Measurements from ENCODE around the gene PPCDC. TPM values are rescaled to one million over a fixed set of nuclear protein-coding genes. Genes with fewer than 3 reads are reported as not detected.

Gene PPCDC
- total RNA-seq, 1 donor from 2014 or later, result 5.2 TPM

GRCh38 chr15:75036212-75036616 is 12.8 kb downstream of the PPCDC start:
- DNase-seq (ENCODE audit: missing footprints), result no peak
- intact Hi-C loops (cut with DNase I), result no loop called here
- ATAC-seq, result no peak

DNA sequence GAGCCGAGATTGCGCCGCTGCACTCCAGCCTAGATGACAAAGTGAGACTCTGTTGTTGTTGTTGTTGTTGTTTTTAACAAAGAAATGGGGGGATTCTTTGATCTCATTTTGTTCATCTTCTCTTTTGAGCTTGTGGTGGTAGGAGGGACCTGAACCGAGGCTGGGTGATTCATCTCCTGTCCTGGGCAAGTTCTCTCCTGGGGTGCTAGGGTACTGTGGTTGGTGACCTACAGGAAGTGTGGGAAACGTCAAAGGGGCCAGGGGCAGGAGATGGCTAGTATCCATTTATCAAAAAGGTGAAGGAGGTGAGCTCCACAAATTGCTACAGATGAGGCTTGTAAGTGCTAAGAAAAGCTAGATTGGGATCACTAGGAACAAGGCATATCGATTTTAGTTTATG is 14.3 kb downstream of the PPCDC start:
- DNase-seq (ENCODE audit: missing footprints), result no peak
- no peak for ATAC-seq
- intact Hi-C loops (cut with DNase I), result no loop called here

DNA sequence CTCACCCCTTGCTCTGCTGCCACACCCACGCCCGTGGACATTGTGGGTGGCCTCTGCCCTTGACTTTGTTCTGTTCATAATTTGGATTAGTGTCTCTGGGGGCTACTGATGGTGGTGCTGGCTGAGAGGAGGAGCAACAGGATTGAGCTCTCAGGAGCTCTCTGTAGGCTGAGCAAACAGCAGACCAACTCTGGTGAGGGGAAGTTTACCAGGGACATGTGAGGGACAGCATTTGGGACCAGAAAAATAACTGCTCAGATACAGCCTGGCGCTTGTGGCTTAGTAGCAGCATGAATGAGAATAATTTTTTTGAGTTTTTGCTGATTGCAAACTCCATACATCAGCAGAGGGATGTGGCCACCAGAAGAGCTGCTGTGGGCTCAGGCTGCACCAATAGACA is 14.8 kb downstream of the PPCDC start:
- DNase-seq (ENCODE audit: missing footprints), result no peak
- ATAC-seq, result no peak
- intact Hi-C loops (cut with DNase I), result no loop called here

GRCh38 chr15:75042730-75043508 is 19.5 kb downstream of the PPCDC start:
- peak; percentile 63 for ATAC-seq
- intact Hi-C loops (cut with DNase I), result loop anchor here (1.0 kb wide), 2 partner anchors 47 to 161 kb away; no protein-coding TSS in a partner anchor
- peak; percentile 96 for DNase-seq (ENCODE audit: missing footprints)

- peak; percentile 99 for DNase-seq (ENCODE audit: missing footprints)
- intact Hi-C loops (cut with DNase I), result loop anchor here (1.0 kb wide), 2 partner anchors 47 to 161 kb away; no protein-coding TSS in a partner anchor
- ATAC-seq, result peak; percentile 94
Observed at GRCh38 chr15:75043509-75044257, 20.3 kb downstream of the PPCDC start.

DNA sequence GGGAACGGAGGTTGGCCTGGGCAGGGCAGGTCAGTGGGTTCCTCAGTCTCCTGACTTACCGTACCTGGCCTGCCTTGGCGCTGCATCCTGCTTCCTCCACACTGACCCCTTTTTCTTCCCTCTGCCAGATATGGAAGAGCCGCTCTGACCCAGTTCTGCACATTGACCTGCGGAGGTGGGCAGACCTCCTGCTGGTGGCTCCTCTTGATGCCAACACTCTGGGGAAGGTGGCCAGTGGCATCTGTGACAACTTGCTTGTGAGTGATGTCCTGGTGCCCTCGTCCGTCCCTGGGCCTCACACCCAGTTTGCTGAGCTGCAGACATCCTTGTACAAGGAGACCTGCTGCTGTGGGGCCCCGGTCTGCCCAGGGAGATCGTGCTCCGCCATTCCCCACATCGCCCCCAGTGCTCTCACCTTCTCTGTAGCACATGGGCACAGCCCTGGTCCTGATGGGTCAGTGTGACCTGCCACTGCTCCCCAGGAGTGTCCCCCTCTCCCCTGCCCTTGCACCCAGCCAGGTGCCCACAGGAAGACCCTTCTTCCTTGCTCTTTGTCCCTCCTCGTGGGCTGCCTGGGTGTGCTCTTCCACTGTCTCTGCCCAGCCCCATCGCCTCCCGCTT is 21.0 kb downstream of the PPCDC start:
- intact Hi-C loops (cut with DNase I), result no loop called here
- ATAC-seq (no peak), DNase-seq (ENCODE audit: missing footprints) (no peak)

- intact Hi-C loops (cut with DNase I), result no loop called here
- no peak for ATAC-seq
- no peak for DNase-seq (ENCODE audit: missing footprints)
Observed at GRCh38 chr15:75045332-75046015, 22.1 kb downstream of the PPCDC start.

DNA sequence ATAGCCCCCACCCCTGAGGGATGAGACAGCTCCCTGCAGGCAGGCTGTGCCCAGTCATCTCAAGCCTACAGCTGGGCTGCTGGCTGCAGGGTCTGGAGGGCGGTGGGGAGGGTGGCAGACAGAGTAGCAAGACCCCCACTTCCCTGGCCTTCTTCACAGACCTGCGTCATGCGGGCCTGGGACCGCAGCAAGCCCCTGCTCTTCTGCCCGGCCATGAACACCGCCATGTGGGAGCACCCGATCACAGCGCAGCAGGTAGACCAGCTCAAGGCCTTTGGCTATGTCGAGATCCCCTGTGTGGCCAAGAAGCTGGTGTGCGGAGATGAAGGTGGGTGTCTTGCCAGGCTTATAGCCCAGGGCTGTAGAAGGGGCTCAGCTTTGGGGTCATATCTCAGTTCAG is 25.0 kb downstream of the PPCDC start:
- intact Hi-C loops (cut with DNase I), result no loop called here
- ATAC-seq (no peak), DNase-seq (ENCODE audit: missing footprints) (no peak)

GRCh38 chr15:75049392-75049791 is 26.0 kb downstream of the PPCDC start:
- intact Hi-C loops (cut with DNase I), result no loop called here
- ATAC-seq (peak; percentile 46), DNase-seq (ENCODE audit: missing footprints) (peak; percentile 81)

DNA sequence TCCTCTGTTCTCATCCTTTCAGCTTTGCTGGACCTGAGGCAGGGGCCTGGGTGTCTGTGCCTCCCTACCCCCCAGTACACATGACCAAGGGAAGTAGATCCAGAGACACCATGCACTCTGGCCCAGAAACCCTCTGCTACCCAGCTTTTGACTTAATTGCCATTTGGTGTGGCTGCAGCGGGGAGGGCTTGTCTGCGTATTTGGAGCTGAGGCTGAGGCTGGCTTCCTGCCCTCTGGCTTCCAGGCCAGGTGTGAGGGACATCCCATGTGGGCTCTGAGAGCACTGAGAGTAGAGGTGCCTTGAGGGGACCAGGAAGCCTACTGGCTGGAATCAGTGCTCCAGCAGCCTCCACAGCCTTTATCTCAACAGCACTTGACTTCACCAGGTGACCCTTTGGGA is 26.9 kb downstream of the PPCDC start:
- intact Hi-C loops (cut with DNase I), result no loop called here
- ATAC-seq (no peak), DNase-seq (ENCODE audit: missing footprints) (no peak)

GRCh38 chr15:75051191-75051608 is 27.8 kb downstream of the PPCDC start:
- ATAC-seq (peak; percentile 16), DNase-seq (ENCODE audit: missing footprints) (no peak)
- intact Hi-C loops (cut with DNase I), result no loop called here

GRCh38 chr15:75051711-75052110 is 28.3 kb downstream of the PPCDC start:
- no peak for DNase-seq (ENCODE audit: missing footprints)

DNA sequence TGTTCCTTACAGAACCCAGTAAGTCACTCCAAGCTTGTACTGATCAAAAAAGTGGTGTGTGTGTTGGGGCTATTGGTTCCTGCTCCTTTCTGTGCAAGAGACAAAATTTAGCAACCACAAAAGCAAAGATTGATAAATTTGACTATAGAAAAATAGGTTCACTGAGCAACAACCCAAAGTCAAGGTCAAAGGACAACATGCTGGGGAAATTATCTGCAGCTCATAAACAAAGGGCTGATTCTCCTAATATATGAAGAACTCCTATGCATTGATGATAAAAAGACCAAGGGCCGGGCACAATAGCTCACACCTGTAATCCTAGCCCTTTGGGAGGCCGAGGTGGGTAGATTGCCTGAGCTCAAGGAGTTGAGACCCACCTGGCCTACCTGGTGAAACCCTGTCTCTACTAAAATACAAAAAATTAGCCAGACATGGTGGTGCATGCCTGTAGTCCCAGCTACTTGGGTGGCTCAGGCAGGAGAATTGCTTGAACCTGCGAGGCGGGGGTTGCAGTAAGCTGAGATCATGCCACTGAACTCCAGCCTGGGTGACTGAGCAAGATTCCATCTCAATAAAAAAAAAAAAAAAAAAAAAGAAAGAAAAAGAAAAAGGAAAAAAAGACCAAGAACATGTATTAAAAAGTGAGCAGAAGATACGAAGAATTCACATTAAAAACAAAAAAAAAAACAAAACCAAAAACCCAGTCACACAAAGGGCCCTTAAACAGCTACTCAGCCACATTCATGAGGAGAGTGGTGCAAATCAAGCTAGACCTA is 29.8 kb downstream of the PPCDC start:
- DNase-seq (ENCODE audit: missing footprints), result no peak
- no peak for ATAC-seq
- intact Hi-C loops (cut with DNase I), result no loop called here

More at GRCh38 chr15:75051711-75052110, 28.3 kb downstream of the PPCDC start:
- peak; percentile 27 for ATAC-seq
- intact Hi-C loops (cut with DNase I), result no loop called here

DNA sequence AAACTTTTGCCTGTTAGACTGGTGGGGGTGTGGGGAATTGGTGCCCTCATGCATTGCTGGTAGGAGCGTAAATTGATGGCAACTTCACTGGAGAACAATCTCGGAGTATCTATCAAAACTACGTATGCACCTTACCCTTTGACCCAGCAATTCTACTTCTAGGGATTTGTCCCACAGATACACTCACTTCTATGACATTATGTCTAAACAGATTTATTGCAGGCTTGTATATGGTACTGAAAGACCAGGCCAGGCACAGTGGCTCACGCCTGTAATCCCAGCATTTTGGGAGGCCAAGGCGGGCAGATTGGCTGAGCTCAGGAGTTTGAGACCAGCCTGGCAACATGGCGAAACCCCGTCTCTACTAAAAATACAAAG is 30.3 kb downstream of the PPCDC start:
- no peak for ATAC-seq
- no peak for DNase-seq (ENCODE audit: missing footprints)
- intact Hi-C loops (cut with DNase I), result no loop called here

DNA sequence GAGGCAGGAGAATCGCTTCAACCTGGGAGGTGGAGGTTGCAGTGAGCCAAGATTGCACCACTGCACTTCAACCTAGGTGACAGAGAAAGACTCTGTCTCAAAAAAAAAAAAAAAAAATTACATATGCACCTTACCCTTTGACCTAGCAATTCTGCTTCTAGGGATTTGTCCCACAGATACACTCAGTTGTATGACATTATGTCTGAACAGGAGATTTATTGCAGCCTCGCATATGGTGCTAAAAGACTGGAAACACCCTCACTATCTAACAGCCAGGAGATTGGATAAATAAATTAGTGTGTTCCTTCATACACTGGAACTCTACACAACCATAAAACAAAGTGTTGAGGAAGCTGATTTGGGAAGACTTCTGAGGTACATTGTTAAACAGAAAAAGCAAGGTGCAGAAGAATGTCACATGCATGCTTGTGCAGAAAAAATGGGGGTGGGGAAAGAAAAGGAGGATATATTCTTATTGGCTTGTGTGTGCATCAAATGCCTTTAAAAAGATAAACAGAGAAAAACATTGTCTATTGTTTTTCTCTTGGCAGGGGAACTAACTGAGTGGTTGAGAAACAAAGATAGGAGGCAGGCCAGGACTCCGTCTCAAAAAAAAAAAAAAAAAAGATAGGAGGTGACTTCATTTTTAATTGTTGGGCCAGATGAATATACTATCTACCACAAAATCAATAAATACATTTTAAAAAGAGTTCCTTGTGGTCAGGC is 30.9 kb downstream of the PPCDC start:
- ATAC-seq (no peak), DNase-seq (ENCODE audit: missing footprints) (no peak)
- intact Hi-C loops (cut with DNase I), result no loop called here

GRCh38 chr15:75056036-75056435 is 32.6 kb downstream of the PPCDC start:
- no peak for DNase-seq (ENCODE audit: missing footprints)
- intact Hi-C loops (cut with DNase I), result no loop called here

DNA sequence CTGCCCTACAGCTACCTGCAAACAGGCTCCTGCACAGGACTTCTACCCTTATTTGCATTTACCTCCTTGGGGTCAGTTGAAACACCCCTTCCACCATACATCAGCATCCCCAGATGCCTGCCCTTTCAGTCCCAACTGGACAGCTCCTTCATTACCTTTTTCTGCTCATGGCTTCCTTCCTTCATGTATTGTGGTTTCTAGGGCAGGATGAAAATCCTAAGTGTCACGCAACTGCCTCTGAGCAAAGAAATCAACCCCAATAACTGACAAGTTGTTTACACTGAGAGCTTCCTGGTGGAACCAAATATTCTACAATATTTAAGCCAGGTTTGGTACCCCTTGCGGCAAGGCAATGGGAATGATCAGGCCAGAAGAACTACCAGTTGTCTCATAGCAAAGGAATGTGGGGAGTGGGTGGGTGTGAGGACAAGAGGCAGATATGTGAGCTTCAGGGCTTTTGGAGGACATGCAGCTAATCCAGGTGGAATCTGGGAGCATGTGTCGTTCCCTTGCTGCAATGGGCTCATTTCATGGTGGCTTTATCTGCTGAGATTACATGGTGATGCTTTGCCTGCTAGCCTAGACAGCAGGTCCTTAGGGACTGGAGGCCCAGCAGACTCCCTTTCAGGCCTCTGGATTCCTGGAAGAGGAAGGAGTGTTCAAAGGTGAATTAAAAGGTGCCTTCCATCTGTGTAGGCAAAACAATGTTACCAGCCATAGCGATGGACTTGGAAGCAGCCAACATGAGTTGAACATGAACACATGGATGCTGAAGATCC is 34.9 kb downstream of the PPCDC start:
- intact Hi-C loops (cut with DNase I), result no loop called here
- ATAC-seq, result no peak
- no peak for DNase-seq (ENCODE audit: missing footprints)

More at GRCh38 chr15:75056036-75056435, 32.6 kb downstream of the PPCDC start:
- no peak for ATAC-seq
